ENCODE data around the gene MTHFD2. TPM values are rescaled to one million over a fixed set of nuclear protein-coding genes. Genes with fewer than 3 reads are reported as not detected.

Gene MTHFD2
- total and polyA plus RNA-seq, 2 of the 8 experiments (the other 6 are each of a cell fraction or from before 2014, with no cell fraction given): 99.5 to 291 TPM

DNA sequence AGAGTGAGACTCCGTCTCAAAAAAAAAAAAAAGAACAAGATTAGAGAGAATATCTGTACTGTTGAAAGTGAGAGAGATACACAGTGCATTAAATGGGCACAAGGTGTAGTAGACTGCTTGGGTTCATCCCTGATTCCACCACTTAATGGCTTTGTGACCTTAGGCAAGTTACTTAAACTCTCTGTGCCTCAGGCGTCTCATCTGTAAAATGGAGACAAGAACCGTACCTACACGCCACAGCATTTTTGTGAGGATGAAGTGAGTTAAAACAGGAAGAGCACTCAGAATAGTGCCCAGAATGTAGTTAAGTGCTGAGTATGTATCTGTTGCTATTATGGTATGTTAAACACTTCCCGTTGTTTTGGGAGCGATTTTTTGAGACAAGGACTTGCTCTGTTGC, 64.3 kb downstream of the MTHFD2 start:
- Histone ChIP-seq H3K23me2 (ENCODE audit: low read depth, low read length) (no peaks in the 10 kb centered on the region), H4K8ac (ENCODE audit: extremely low read depth, insufficient read depth, low read length) (no peak overlapping the region), H3K9ac (replicated peaks in 1 of 4; ENCODE audit: extremely low read depth in 1 of 4, low read depth in 3 of 4, low read length in 3 of 4) (no peak overlapping the region), H3K27me3 (replicated peaks in 1 of 4; ENCODE audit: control insufficient read depth in 3 of 4, extremely low read depth in 1 of 4, insufficient read depth in 3 of 4, low read length in 3 of 4) (no peaks in the 10 kb centered on the region), H3K79me2 (ENCODE audit: control insufficient read depth in 1 of 2, insufficient read depth in 2 of 2, low read length in 2 of 2) (no peaks in the 10 kb centered on the region), H2BK12ac (ENCODE audit: low read depth, low read length) (no peak overlapping the region), H3K79me1 (ENCODE audit: low read depth, low read length) (no peaks in the 10 kb centered on the region), H3K4me1 (replicated peaks in 1 of 4; ENCODE audit: control insufficient read depth in 3 of 4, insufficient read depth in 4 of 4, low read length in 3 of 4) (peaks cover 0 to 4% (median 1%) of the 10 kb centered on the region in 4 experiments; a peak in 2 of 7 replicates), H3K56ac (replicated peaks; ENCODE audit: insufficient read length, low read depth, low read length) (no peak overlapping the region), H3K18ac (ENCODE audit: extremely low read depth, low read length) (no peak overlapping the region), H3K23ac (ENCODE audit: insufficient read length) (no peak overlapping the region), H4K20me1 (replicated peaks in 1 of 2; ENCODE audit: control insufficient read depth in 1 of 2, insufficient read depth in 2 of 2, low read length in 2 of 2) (no peaks in the 10 kb centered on the region), H3K4me3 (ENCODE audit: extremely low read depth in 1 of 4, insufficient read depth in 2 of 4, low read depth in 3 of 4, low read length in 4 of 4) (no peak overlapping the region), H4K5ac (ENCODE audit: insufficient read length, low read depth, low read length) (no peak overlapping the region), H2BK5ac (ENCODE audit: low read depth, low read length) (no peak overlapping the region), H2BK20ac (ENCODE audit: low read length) (no peak overlapping the region), H3K36me3 (ENCODE audit: control insufficient read depth in 2 of 4, insufficient read depth in 4 of 4, low read length in 3 of 4) (no peaks in the 10 kb centered on the region), H3K14ac (ENCODE audit: insufficient read length) (no peak overlapping the region), H3K27ac (ENCODE audit: low read depth, low read length) (no peak overlapping the region), H2BK120ac (replicated peaks; ENCODE audit: low read depth, low read length) (no peak overlapping the region), H4K91ac (replicated peaks; ENCODE audit: insufficient read length, low read length) (no peak overlapping the region), H2BK15ac (ENCODE audit: low read length) (no peak overlapping the region), H3K4ac (replicated peaks; ENCODE audit: insufficient read length, low read depth, low read length) (no peak overlapping the region), H3K4me2 (ENCODE audit: insufficient read depth in 1 of 2, low read depth in 2 of 2, low read length in 2 of 2) (no peak overlapping the region), H2AK5ac (ENCODE audit: low read depth, low read length) (no peak overlapping the region), H3K9me3 (ENCODE audit: insufficient read depth in 2 of 2, low read depth in 1 of 2, low read length in 1 of 2) (no peaks in the 10 kb centered on the region), H2AFZ (ENCODE audit: low read length) (no peak overlapping the region)
- no peak for FAIRE-seq
- ChIA-PET POLR2A (ENCODE audit: partially characterized antibody) (interaction anchor here (1.2 kb wide), 1 partner anchor 38 kb away, joined by 3 read pairs; no protein-coding TSS in a partner anchor), CTCF (ENCODE audit: partially characterized antibody) (interaction anchor here (1.1 to 6.0 kb wide), 4 partner anchors 12 to 73 kb away, joined by 3 to 50 read pairs (median 6); no protein-coding TSS in a partner anchor)
- no peak for DNase-seq (ENCODE audit: low read depth in 1 of 2, low spot score in 2 of 2)
- TF ChIP-seq HDAC6 (IDR thresholded peaks at IDR 0.05; ENCODE audit: low read depth, low read length) (no peak), YY1 (IDR thresholded peaks at IDR 0.05; ENCODE audit: low read depth, low read length) (no peak), EGR1 (IDR thresholded peaks at IDR 0.05; ENCODE audit: borderline replicate concordance, low read depth, low read length) (no peak), RFX5 (IDR thresholded peaks at IDR 0.05; ENCODE audit: borderline replicate concordance, low read depth, low read length) (no peak), BCL11A (IDR thresholded peaks at IDR 0.05; ENCODE audit: low read depth in 2 of 2, low read length in 2 of 2) (no peak), EP300 (IDR thresholded peaks at IDR 0.05; ENCODE audit: borderline replicate concordance in 1 of 2, low read depth in 2 of 2, low read length in 2 of 2) (no peak), SAP30 (IDR thresholded peaks at IDR 0.05; ENCODE audit: insufficient read depth, insufficient replicate concordance, low read length) (no peak)
- WGBS, 2 experiments (ENCODE audit: extremely low coverage in 1 of 2, insufficient coverage in 1 of 2, insufficient read length in 1 of 2, insufficient replicate concordance in 2 of 2, low coverage in 1 of 2, low lambda C conversion rate in 2 of 2, missing lambda C conversion rate in 1 of 2): 90% methylated on average over 6 of the region's 6 CpGs; no CpG with 5 or more reads in 1 of the 2 experiments
